ENCODE results near the gene AGBL1.

Gene AGBL1

DNA sequence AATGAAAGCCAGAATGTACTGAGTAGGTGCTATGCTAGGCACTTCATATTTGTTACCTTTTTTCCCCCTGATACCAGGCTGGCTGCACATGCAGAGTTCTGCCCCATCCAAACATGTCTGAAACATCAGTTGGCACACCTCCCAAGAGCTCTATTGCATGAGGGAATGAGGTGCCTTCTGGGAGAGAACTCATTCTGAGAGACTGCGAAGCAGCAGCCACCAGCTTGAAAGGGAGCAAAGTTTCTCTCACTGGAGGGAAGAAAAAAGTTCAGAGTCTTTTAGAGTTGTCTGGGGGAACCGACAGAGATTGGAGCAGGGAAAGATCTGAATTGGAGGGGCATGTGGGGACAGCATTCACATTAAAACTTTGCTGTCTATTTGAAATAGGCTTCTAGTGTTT is 84.1 kb downstream of the AGBL1 start:
- no peak for DNase-seq (ENCODE audit: low read depth)

DNA sequence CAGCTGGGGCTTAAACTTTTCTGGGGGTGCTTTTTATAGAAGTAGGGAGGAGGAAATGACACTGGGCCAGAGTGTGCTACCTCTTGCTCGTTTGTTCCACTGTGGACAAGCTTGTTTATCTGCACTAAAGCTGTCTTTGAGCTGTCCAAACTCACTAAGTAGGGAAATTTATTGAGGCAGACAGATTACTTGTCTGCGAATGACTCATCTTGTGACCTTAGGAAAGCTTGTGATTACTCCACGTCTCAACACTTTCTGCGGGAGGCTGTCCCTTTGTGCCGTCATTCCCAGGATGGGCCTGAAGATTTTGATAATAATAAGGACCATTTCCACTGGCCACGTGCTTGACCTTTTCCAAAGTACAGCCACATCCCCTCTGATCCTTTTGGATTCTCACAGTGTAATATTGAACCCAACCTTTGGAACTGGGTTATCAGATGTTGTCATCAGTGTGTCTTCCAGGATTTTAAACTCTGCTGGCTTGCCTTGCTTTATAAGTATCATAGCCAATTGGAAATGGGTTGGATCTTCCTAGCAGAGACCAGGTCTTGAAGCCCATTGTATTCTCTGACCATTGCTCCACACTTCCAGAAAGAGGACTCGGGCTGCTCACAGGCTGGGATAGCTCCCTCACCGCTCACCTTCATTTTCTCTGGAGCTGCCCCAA is 84.7 kb downstream of the AGBL1 start:
- no peak for DNase-seq (ENCODE audit: low read depth)

DNA sequence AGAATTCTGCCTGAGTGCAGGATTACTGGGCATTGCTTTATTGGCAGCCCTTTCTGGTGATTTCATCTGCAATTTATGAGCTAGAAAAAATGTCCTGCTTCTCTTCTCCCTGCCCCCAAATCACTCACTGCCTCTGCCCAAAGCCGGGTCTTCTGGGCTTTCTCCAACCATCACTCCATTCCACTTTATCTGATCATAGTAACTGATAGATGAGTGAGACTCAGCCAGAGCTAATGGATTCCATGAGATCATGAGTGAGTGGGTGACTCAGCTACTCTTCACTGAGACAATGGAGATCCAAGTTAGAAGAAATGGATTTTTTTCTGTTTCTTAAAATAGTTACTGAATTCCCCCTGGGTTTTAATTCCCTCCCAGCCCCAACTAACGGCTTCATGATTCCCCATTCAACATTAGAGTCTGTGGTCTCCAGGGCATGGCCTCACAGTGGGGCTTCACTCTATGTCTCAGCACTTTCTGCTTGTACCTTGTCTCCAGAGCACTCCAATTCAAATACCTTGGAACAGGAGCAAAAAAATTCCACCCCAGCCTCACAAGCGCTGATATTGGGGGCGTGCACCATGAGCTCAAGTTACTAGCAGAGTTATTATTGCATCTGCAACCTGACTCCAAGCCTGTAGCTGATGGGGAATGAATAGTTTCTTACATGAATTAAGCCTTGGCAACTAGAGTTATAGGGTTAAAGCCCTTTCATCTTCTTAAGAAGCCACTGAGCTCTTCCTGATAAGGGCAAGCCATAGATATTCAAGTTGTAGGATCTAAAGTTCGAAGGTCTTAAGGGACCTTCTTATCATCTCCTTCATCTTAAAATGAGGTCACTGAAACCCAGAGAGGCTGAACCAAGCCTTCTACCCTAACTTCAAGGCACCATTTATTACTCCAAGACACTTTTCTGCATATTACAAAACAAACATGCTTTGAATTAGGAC is 85.9 kb downstream of the AGBL1 start:
- DNase-seq (ENCODE audit: low read depth): no peak

GRCh38 chr15:86167841-86168240 is 88.2 kb downstream of the AGBL1 start:
- DNase-seq (ENCODE audit: low read depth): no peak

DNA sequence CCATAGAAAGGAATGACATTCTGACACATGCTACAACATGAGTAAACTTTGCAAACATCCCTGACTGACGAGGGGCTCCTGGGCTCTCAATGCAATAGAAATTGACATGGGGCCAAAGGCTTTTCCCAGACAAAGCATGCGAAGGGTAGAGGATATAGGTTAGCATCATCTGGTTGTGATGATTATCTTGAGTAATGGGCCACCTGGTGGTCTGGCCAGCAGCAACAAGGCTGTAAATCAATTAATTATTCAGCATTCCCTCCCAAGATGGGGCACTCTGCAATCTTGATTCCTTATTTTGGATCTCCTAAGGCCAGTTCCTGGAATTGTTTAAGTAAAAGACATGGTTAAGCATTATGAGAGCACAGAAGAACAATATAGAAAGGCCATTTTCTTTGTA is 99.2 kb downstream of the AGBL1 start:
- DNase-seq (ENCODE audit: low read depth): no peak

GRCh38 chr15:86183596-86184491 is 104.2 kb downstream of the AGBL1 start:
- no peak for DNase-seq (ENCODE audit: low read depth)

DNA sequence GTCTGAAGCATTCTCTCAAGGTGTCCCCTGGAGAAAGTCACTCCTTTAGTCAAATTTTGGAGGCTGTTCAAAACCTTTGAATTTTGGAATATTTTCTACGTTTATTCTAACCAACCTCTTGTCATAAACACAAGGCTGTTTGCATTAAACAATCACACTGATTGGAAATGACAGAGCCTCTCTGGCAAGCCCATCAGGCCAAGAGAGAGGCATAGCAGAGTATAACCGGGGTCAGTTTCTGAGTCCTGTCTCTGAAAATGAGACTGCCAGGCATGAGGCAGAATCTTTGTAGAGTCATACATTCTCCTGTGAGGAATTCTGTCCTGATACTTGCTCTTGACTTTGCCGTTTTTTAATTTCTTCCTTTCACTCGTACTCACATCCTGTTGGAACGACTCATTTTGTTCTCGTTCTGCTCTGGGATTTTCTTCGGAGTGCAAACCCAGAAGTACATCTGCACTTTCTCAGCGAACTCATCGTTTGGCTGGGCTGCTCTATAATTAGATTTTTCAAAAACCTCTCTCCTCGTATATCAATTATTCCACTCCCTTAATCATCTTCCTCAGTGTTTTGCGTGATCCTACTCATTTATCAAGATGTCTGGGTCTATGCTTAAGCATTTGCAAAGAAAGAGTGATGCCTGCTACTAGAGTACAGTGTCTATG is 114.2 kb downstream of the AGBL1 start:
- DNase-seq (ENCODE audit: low read depth): no peak

DNA sequence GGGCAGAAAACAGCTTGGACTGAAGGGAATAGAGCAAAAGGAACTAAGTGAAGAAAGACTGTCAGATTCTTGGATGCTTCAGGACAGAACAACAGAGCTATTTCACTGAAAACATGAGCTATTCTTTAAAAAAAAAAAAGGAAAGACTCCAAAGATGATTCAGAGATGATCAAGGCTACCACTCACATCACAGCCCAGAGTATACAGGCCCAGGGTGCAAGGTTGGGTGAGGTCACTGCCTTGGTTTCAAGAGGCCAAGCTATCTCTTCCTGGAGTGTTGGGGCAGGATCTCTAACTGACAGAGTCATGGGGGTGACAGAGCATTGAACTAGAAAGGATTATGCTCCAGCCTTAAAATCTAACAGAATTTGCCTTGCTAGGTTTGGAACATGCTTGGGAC is 118.1 kb downstream of the AGBL1 start:
- no peak for DNase-seq (ENCODE audit: low read depth)

DNA sequence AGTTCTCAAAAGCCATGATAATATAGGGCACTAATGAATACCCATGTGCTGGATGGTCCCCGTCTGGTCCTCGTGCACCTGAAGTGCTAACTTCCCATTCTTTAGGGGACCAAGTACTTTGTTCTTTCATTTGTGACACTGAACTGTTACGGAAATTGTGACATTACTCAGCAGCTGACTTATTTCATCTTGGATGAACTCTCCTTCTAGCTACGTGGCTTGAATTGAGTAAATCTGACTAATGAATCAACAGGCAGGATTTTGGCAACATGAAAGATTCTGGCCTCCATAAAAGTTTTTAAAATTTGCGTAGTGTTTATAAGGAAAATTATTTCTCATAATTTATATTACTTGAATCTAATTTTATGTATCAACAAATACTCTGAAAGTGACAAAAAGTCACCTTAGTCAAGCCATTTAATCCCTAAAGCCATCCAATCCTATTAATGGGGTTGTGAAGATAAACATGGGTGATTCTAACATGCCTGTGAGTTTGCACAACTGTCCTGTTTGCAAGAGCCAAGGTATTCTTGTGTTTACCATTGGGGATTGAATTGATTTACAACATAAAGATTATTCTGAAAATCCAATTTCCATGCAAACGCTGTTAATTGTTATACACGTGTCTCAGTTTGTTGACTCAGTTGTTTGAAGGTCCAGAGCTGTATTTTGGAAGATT is 119.9 kb downstream of the AGBL1 start:
- no peak for DNase-seq (ENCODE audit: low read depth)

GRCh38 chr15:86201313-86202008 is 121.8 kb downstream of the AGBL1 start:
- DNase-seq (ENCODE audit: low read depth): no peak

GRCh38 chr15:86203462-86203861 is 123.8 kb downstream of the AGBL1 start:
- no peak for DNase-seq (ENCODE audit: low read depth)

DNA sequence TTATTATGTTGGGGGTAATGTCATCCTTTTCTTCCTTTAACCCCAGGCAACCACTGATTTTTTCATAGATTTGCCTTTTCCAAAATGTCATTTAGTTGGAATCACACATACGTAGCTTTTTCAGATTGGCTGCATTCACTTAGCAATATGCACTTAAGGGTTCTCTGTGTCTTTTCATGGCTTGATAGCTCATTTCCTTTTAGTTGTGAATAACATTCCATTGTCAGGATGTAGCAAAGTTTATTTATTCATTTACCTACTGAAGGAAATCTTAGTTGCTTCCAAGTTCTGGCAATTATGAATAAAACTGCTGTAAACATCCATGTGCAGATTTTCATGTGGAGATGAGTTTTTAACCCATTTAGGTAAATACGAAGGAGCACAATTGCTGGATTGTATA is 125.4 kb downstream of the AGBL1 start:
- no peak for DNase-seq (ENCODE audit: low read depth)

DNA sequence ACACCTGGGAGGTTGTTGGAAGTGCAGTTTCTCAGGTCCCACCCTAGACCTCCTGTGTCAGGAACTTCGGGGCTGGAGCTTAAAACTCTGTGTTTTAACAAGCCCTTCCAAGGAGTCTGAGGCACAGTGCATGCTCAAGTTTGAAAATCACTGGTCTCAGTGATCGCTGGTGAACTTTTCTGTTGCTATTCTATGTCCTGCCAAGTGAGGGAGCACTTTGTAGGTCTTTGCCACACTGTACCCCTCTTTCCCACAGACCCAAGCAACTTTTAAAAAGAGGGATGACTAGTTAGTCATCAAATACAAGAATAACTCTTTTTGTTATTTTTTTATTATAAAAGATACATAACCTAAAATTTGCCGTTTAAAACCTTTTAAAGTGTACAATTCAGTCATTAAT is 133.7 kb downstream of the AGBL1 start:
- no peak for DNase-seq (ENCODE audit: low read depth)

- no peak for DNase-seq (ENCODE audit: low read depth)
Observed at GRCh38 chr15:86213888-86214287, 134.2 kb downstream of the AGBL1 start.

DNA sequence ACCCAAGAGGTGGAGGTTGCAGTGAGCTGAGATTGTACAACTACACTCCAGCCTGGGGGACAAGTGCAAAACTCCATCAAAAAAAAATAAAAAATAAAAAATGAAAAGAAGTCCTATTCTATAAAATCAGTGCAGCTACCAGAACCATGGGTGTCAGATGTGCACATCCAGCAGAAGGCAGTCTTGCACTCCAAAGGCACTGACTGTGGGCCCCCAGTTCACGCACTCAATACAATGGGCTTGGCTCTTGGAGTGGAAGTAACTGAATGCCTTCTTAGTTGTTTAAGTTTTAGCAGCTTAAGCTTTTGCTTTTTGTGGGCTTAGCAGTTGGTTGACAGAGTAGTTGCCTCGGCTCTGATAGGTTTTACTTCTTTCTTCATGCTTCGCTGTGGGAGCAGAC is 141.4 kb downstream of the AGBL1 start:
- no peak for DNase-seq (ENCODE audit: low read depth)

- DNase-seq (ENCODE audit: low read depth): no peak
Observed at GRCh38 chr15:86229306-86229705, 149.6 kb downstream of the AGBL1 start.

DNA sequence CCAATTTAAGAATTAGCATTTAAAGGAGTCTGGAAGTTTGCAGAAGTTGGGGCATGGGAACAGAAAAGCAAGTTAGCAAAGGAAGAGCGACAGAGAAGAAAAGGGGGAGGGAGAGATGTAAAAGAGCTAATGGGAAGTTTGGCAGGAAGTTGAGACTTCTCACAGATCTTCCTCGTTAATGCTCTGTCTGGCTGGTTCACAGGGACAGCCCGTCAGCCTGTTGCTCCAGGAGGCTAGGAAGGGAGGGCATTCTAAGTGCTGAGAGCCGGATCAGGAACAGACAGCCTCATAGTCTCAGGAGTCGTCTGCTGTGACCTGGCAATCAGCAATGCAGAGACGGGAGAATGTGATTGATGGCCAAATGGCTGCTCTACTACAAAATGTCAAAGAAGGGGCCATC is 150.3 kb downstream of the AGBL1 start:
- no peak for DNase-seq (ENCODE audit: low read depth)

- no peak for DNase-seq (ENCODE audit: low read depth)
Observed at GRCh38 chr15:86231864-86232721, 152.4 kb downstream of the AGBL1 start.

- no peak for DNase-seq (ENCODE audit: low read depth)
Observed at GRCh38 chr15:86235667-86236066, 156.0 kb downstream of the AGBL1 start.

Data from stimulated activated CD8-positive, alpha-beta memory T cell treated with anti-CD3 and anti-CD28 coated beads, Interleukin-12 subunit alpha, Interleukin-12 subunit beta, amount 100 ng/mL, for 4 hours (primary cell).